T-helper 17 cell (primary cell): Measurements from ENCODE around the gene UPF2. TPM values are rescaled to one million over a fixed set of nuclear protein-coding genes. Genes with fewer than 3 reads are reported as not detected.

ENCODE experiments used
- ATAC-seq: fragments of 150-1000 bp; cut with Tn5 transposase; 2 replicates; pipeline ENCODE4 v1.10.0; 2021; ENCODE audit warnings: mild to moderate bottlenecking, moderate library complexity
- DNase-seq, 3 donors: peaks; one replicate each; pipeline versions ENCODE4 v3.0.0 to v3.0.0-alpha.2; 2020 to 2021
- H3K9me3 ChIP-seq: one replicate; pipeline ENCODE4 v1.7.0; 2013; ENCODE audit warnings: low read length, mild to moderate bottlenecking; ENCODE audit not compliant: control insufficient read depth, poor library complexity, severe bottlenecking
- H3K27ac Mint-ChIP-seq: one replicate; pipeline ENCODE4 v1.8.0; 2022; ENCODE audit warnings: mild to moderate bottlenecking, moderate library complexity, mixed read lengths
- H3K27me3 Mint-ChIP-seq: one replicate; pipeline ENCODE4 v1.8.0; 2022; ENCODE audit warnings: mixed read lengths
- H3K36me3 Mint-ChIP-seq: one replicate; pipeline ENCODE4 v1.8.0; 2022; ENCODE audit warnings: low read depth, mixed read lengths
- H3K4me1 Mint-ChIP-seq: one replicate; pipeline ENCODE4 v1.8.0; 2022; ENCODE audit warnings: mild to moderate bottlenecking, mixed read lengths
- H3K4me3 Mint-ChIP-seq: one replicate; pipeline ENCODE4 v1.8.0; 2022; ENCODE audit warnings: mild to moderate bottlenecking, moderate library complexity, mixed read lengths
- total RNA-seq, 4 donors: library from RNA in 2 of 4; stranded (reverse) in 2 of 4; gene quantifications; one replicate each; pipeline ENCODE4 v1.2.3 and lab custom pipeline; 2022 to 2026

The UPF2 gene
- total RNA-seq, 2 donors from 2014 or later: 21.5 to 24.7 TPM

DNA sequence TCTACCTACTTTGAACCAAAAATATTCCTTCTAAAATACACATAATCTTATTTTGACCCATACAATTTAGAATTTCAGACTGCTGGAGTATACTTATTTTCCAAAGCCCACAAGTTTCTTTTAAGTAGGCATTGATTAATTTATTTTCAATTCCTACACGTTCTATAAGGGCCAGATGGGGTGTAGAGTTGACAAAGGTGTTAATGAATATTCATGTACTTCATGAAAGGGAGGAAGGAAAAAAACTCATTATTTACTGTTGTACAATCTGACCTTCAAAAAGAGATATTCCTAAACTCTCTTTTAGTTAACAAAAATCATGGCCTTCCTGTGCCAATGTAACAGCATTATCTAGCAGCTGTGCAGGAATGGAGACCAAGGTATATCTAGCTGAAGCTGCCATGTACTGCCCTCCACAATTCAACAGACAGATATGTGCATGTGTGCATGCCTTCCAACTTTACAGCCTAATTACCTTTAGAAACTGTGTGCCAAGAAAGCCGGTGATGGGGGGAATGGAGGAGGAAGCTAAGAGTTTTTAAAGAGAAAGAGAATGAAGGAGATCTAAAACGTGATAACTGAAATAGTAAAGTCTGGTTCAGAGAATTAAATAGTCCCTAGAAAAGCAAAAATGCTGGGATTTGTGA is 108.9 kb downstream of the UPF2 start:
- no peaks in the 10 kb centered on the region for H3K9me3 ChIP-seq
- Mint-ChIP-seq H3K27me3 (no peaks in the 10 kb centered on the region), H3K27ac (no peak overlapping the region), H3K4me3 (no peak overlapping the region), H3K36me3 (peaks cover 16% of the 10 kb centered on the region), H3K4me1 (peaks cover 13% of the 10 kb centered on the region)
- ATAC-seq: no peak
- DNase-seq: no peak

- no peak for DNase-seq
- no peaks in the 10 kb centered on the region for H3K27me3 Mint-ChIP-seq
- ATAC-seq: no peak
- peaks cover 11% of the 10 kb centered on the region for H3K4me1 Mint-ChIP-seq
- no peak overlapping the region for H3K4me3 Mint-ChIP-seq
- no peak overlapping the region for H3K27ac Mint-ChIP-seq
- H3K9me3 ChIP-seq: no peaks in the 10 kb centered on the region
- peaks cover 19% of the 10 kb centered on the region for H3K36me3 Mint-ChIP-seq
These were observed 111.6 kb downstream of the UPF2 start for GRCh38 chr10:11931038-11931437.

DNA sequence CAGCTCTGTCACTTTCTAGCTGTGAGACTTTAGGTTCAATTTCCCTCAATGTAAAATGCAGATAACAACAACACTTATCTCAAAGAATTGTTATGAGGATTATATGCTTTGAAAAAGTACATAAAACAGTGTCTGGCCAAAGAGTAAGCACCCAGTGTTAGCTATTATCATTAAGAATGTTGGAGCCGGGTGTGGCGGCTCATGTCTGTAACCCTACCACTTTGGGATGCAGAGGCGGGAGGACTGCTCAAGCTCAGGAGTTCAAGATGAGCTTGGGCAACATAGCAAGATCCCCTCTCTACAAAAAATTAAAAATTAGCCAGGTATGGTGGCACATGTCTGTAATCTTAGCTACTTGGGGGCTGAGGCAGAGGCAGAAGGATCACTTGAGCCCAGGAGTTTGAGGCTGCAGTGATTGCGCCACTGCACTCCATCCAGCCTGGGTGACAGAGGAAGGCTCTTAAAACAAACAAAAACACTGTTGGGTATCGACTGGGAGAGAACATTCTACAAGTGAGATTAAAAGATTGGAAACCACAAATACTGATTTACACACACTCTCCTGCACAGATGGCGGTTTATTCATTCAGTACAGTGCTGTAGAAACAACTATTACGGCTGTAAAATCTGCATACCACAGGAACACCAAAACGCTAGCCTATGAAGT is 112.2 kb downstream of the UPF2 start:
- peaks cover 16% of the 10 kb centered on the region for H3K4me1 Mint-ChIP-seq
- no peak overlapping the region for H3K4me3 Mint-ChIP-seq
- DNase-seq: no peak
- no peaks in the 10 kb centered on the region for H3K9me3 ChIP-seq
- peaks cover 20% of the 10 kb centered on the region for H3K36me3 Mint-ChIP-seq
- ATAC-seq: no peak
- peak overlapping the region; percentile 11 for H3K27ac Mint-ChIP-seq
- no peaks in the 10 kb centered on the region for H3K27me3 Mint-ChIP-seq

GRCh38 chr10:11927746-11928145 is 114.9 kb downstream of the UPF2 start:
- H3K27me3 Mint-ChIP-seq: no peaks in the 10 kb centered on the region
- H3K4me1 Mint-ChIP-seq: peaks cover 11% of the 10 kb centered on the region
- DNase-seq: no peak
- ATAC-seq: no peak
- no peak overlapping the region for H3K4me3 Mint-ChIP-seq
- peaks cover 22% of the 10 kb centered on the region for H3K36me3 Mint-ChIP-seq
- peak overlapping the region; percentile 47 for H3K27ac Mint-ChIP-seq
- H3K9me3 ChIP-seq: no peaks in the 10 kb centered on the region

DNA sequence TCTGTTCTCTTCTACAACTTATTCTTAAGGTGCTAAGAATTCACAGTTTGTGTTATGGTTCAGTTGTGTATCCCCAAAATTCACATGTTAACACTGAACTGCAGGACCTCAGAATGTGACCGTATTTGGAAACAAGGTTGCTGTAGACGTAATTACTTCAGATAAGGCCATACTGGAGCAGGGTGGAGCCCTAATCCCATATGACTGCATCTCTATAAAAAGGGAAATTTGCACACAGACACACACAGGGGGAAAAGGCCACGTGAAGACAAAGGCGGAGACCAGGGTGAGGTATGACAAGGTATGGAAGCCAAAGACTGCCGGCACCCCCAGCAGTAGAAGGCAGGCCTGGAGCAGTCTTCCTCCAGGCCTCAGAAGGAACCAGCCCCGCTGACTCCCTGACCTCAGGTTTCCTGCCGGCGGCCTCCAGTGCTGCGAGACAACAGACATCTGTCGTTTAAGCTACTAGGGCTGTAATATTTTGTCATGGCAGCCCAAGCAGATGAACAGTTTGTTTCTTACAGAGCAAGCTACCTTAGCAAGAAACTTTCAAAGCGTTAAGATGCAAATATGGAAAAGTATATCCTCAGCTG is 120.7 kb downstream of the UPF2 start:
- DNase-seq (no peak), ATAC-seq (no peak)
- Mint-ChIP-seq H3K36me3 (peaks cover 19% of the 10 kb centered on the region), H3K27me3 (no peaks in the 10 kb centered on the region), H3K4me3 (no peak overlapping the region), H3K27ac (no peak overlapping the region), H3K4me1 (peaks cover 11% of the 10 kb centered on the region)
- no peaks in the 10 kb centered on the region for H3K9me3 ChIP-seq

DNA sequence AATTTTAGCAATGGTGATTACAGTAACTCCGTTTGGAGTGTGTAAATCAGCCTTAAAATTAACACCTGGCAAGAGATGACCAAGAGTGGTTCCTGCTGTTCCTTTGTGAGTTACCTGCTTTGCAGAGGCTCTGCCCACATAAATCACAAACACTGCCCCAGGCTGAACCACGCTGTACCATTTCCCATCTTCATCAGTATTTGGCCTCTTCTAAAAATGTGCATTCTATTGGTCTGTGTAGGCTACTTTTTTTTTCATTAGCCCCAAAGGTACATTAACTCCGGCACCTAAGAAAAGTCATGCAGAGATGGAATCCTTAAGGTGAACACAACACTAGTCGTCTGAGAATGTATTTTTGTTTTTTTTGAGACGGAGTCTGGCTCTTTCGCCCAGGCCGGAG is 123.3 kb downstream of the UPF2 start:
- no peak for DNase-seq
- H3K27ac Mint-ChIP-seq: peak overlapping the region; percentile 67
- no peak for ATAC-seq
- peaks cover 3% of the 10 kb centered on the region for H3K4me1 Mint-ChIP-seq
- no peaks in the 10 kb centered on the region for H3K9me3 ChIP-seq
- H3K4me3 Mint-ChIP-seq: no peak overlapping the region
- peaks cover 5% of the 10 kb centered on the region for H3K36me3 Mint-ChIP-seq
- no peaks in the 10 kb centered on the region for H3K27me3 Mint-ChIP-seq

GRCh38 chr10:11918384-11918783 is 124.2 kb downstream of the UPF2 start:
- Mint-ChIP-seq H3K27ac (peak overlapping the region; percentile 67), H3K27me3 (no peaks in the 10 kb centered on the region), H3K36me3 (peaks cover 5% of the 10 kb centered on the region), H3K4me1 (peaks cover 3% of the 10 kb centered on the region), H3K4me3 (no peak overlapping the region)
- no peak for ATAC-seq
- no peak for DNase-seq
- no peaks in the 10 kb centered on the region for H3K9me3 ChIP-seq

DNA sequence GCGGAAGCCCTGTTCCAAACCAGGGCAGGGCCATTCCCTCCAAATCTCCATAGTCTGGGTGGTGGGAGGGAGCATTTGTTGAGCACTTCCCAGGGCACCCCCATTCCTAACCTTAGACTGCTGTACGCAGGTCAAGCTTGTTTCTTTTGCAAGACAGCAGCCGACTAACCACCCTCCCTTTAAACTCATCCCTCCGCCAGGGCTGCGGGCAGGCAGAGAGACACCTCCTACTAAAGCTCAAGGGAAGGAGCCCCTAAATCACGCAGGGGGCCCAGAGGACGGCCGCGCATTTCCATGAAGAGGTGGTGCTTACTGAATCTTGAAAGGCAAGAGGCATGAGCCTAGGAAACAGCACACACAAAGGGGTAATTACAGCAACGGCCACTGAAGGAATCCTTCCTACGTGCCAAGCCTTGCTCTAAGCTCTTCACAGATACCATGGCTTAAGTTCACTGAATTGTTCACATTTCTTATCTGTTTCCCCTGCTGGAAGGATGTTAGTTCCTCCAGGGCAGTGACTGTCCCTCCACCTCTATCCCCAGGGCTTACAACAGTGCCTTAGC is 129.4 kb downstream of the UPF2 start:
- DNase-seq: no peak
- Mint-ChIP-seq H3K27ac (no peak overlapping the region), H3K36me3 (peaks cover 2% of the 10 kb centered on the region), H3K4me1 (no peaks in the 10 kb centered on the region), H3K4me3 (no peak overlapping the region), H3K27me3 (peaks cover 9% of the 10 kb centered on the region)
- H3K9me3 ChIP-seq: no peaks in the 10 kb centered on the region
- ATAC-seq: no peak

DNA sequence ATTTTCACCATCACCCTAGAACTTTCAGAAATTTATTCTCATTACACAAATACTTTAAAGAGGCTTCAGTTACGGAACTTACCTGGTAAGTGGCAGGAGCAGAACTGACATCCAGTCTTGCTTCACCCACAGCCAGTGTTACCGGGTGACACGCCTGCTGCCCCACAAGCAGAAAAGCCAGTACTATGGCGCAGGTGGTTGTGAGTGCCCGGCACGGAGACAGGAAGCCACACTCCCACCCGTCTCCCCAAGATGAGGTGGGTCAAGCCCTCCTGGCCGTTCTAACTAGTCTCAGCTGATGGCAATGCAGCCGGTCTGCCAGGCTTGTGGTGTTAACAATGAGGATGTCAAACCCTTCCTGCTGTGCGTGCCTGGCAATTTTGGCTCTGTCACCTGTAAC is 132.5 kb downstream of the UPF2 start:
- no peaks in the 10 kb centered on the region for H3K9me3 ChIP-seq
- ATAC-seq: no peak
- DNase-seq: no peak
- H3K4me3 Mint-ChIP-seq: no peak overlapping the region
- peaks cover 2% of the 10 kb centered on the region for H3K36me3 Mint-ChIP-seq
- H3K27ac Mint-ChIP-seq: no peak overlapping the region
- peaks cover 9% of the 10 kb centered on the region for H3K27me3 Mint-ChIP-seq
- H3K4me1 Mint-ChIP-seq: no peaks in the 10 kb centered on the region

DNA sequence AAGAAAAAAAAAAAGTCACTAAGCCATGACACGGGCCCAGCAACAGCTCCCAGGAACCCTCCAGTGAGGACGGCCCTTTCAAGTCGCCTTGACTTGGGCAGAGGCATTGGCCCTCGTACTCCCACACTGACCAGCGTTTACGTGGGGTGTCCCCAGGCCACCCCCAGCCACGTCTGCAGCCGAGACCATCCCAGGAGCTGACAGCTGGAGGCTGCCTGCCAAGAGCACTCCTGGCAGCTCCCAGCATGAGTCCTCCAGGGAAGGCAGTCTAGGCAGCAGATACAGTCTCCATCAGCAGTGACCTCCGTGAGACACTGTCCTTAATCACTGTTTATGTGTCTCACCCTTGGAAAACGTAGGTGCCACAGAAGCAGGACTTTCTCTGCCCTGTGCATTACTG is 133.0 kb downstream of the UPF2 start:
- no peak for DNase-seq
- Mint-ChIP-seq H3K4me3 (no peak overlapping the region), H3K36me3 (peaks cover 2% of the 10 kb centered on the region), H3K27ac (no peak overlapping the region), H3K27me3 (peaks cover 9% of the 10 kb centered on the region), H3K4me1 (no peaks in the 10 kb centered on the region)
- ATAC-seq: no peak
- H3K9me3 ChIP-seq: no peaks in the 10 kb centered on the region

DNA sequence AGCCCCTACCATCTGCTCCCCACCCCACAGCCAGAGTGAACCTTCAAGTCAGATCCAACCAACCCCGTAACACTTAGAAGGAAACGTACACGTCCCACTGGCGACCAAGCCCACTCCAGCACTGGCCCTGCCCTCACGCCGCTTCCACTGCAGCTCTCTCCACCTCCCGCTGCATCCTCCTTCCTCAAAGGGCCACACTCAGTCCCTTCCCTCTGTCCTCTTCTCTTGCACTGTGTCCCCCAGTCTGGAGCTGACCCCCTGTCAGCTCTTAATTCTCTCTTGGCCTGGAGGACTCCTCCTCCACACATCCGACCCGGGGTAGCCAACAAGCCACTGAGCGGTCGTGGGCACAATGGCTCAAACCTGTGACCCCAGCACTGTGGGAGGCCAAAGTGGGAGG is 133.6 kb downstream of the UPF2 start:
- H3K4me1 Mint-ChIP-seq: no peaks in the 10 kb centered on the region
- peaks cover 9% of the 10 kb centered on the region for H3K27me3 Mint-ChIP-seq
- ATAC-seq: no peak
- peak overlapping the region; percentile 47 for H3K27ac Mint-ChIP-seq
- no peak for DNase-seq
- H3K36me3 Mint-ChIP-seq: peaks cover 2% of the 10 kb centered on the region
- H3K9me3 ChIP-seq: no peaks in the 10 kb centered on the region
- no peak overlapping the region for H3K4me3 Mint-ChIP-seq

- ATAC-seq (no peak), DNase-seq (no peak)
- H3K4me3 Mint-ChIP-seq: no peak overlapping the region
- H3K27ac Mint-ChIP-seq: peak overlapping the region; percentile 47
- H3K9me3 ChIP-seq: no peaks in the 10 kb centered on the region
- peaks cover 9% of the 10 kb centered on the region for H3K27me3 Mint-ChIP-seq
- no peaks in the 10 kb centered on the region for H3K4me1 Mint-ChIP-seq
- peaks cover 2% of the 10 kb centered on the region for H3K36me3 Mint-ChIP-seq
These were observed 134.1 kb downstream of the UPF2 start for GRCh38 chr10:11908536-11908935.

DNA sequence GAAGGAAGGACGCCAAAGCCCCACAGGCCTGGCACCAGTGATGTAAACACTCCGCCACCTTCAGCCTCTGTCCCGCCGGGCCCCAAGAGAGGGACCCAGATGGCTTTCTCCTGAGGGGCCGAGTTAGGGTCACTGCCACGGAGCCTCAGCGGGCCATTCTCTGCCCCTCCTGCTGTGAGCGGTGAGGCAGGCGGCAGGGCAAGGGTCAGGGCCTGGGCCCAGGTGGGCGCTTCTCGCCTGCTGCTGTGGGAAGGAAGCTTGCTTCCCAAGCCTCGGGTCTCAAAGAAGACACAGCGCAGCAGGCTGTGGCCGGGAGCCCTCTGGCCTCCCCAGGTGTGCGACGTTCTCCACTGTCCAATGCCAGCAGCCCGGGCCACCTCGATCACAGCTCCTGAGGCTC is 134.7 kb downstream of the UPF2 start:
- H3K9me3 ChIP-seq: no peaks in the 10 kb centered on the region
- no peak overlapping the region for H3K27ac Mint-ChIP-seq
- ATAC-seq (no peak), DNase-seq (no peak)
- H3K4me3 Mint-ChIP-seq: peak overlapping the region; percentile 31
- H3K4me1 Mint-ChIP-seq: no peaks in the 10 kb centered on the region
- peaks cover 9% of the 10 kb centered on the region for H3K27me3 Mint-ChIP-seq
- H3K36me3 Mint-ChIP-seq: peaks cover 2% of the 10 kb centered on the region
